Caco-2 (cell line): ENCODE measurements around the gene DDX3X. TPM values are rescaled to one million over a fixed set of nuclear protein-coding genes. Genes with fewer than 3 reads are reported as not detected.

Experiments
- BruUV-seq: library from RNA; stranded (reverse); fragments of 400-500 nt; replicated peaks from 2 replicates; lab custom pipeline; 2021; lab: Mats Ljungman, UMichigan
- CTCF ChIA-PET: fragments of 300-600 bp; sonication (Branson Sonifier 250); formaldehyde crosslinking; loops from one replicate; lab custom pipeline; 2022; ENCODE audit warnings: antibody characterized with exemption; lab: Charles Lee
- POLR2A ChIA-PET: fragments of 300-600 bp; sonication (Branson Sonifier 250); formaldehyde crosslinking; loops from one replicate; lab custom pipeline; 2022; ENCODE audit warnings: antibody characterized with exemption; lab: Charles Lee
- DNase-seq, 2 experiments: peaks; one replicate each; pipeline versions ENCODE4 v3.0.0 to v3.0.0-alpha.2; 2020 to 2022
- H3K27me3 ChIP-seq: replicated peaks from 2 replicates; pipeline ENCODE4 v1.6.0; 2011; ENCODE audit warnings: low read length; ENCODE audit not compliant: control insufficient read depth, insufficient read depth
- H3K36me3 ChIP-seq: 2 replicates; pipeline ENCODE4 v1.5.1; 2011; ENCODE audit warnings: low read length; ENCODE audit not compliant: control insufficient read depth, insufficient read depth
- H3K4me1 ChIP-seq: fragments of 250-450 bp; sonication (Bioruptor Pico); 2 replicates; pipeline ENCODE4 v1.5.1; 2020; ENCODE audit warnings: mild to moderate bottlenecking
- H3K4me3 ChIP-seq: 2 replicates; pipeline ENCODE4 v1.5.1; 2011; ENCODE audit warnings: low read depth, mild to moderate bottlenecking, control low read depth, low read length
- H3K9me3 ChIP-seq: fragments of 250-450 bp; sonication (Bioruptor Pico); 2 replicates; pipeline ENCODE4 v1.5.1; 2020; ENCODE audit warnings: mild to moderate bottlenecking, moderate library complexity
- H3K27ac Mint-ChIP-seq: one replicate; pipeline ENCODE4 v1.8.0; 2022; ENCODE audit warnings: mixed read lengths; ENCODE audit not compliant: unreplicated experiment
- H3K27me3 Mint-ChIP-seq: one replicate; pipeline ENCODE4 v1.8.0; 2022; ENCODE audit warnings: mixed read lengths; ENCODE audit not compliant: insufficient read depth, unreplicated experiment
- H3K36me3 Mint-ChIP-seq: one replicate; pipeline ENCODE4 v1.8.0; 2022; ENCODE audit warnings: mild to moderate bottlenecking, mixed read lengths; ENCODE audit not compliant: insufficient read depth, unreplicated experiment
- H3K4me1 Mint-ChIP-seq: one replicate; pipeline ENCODE4 v1.8.0; 2022; ENCODE audit warnings: low read depth, mixed read lengths; ENCODE audit not compliant: unreplicated experiment
- H3K4me3 Mint-ChIP-seq: one replicate; pipeline ENCODE4 v1.8.0; 2022; ENCODE audit warnings: mild to moderate bottlenecking, moderate library complexity, mixed read lengths; ENCODE audit not compliant: unreplicated experiment
- H3K9me3 Mint-ChIP-seq: one replicate; pipeline ENCODE4 v1.8.0; 2022; ENCODE audit warnings: mixed read lengths; ENCODE audit not compliant: unreplicated experiment
- intact Hi-C: fragments of 100-400 bp; cut with micrococcal nuclease; formaldehyde crosslinking; loops from one replicate; pipeline ENCODE4 v1.10.0; 2022; ENCODE audit not compliant: unreplicated experiment
- total RNA-seq: library from RNA; stranded (reverse); gene quantifications from 2 replicates; pipeline ENCODE4 v1.2.3, GENCODE V29; 2022
- TF ChIP-seq, protein P1 (sequence below), 2 experiments: fragments of 200-600 bp in 1 of 2; IDR thresholded peaks; 1 replicate in 1 of 2; 2 replicates in 1 of 2; pipeline versions ENCODE4 v1.5.1 to v1.8.0; 2011 to 2022; ENCODE audit warnings: antibody characterized with exemption in 1 of 2, control low read depth in 1 of 2, inconsistent platforms in 1 of 2, low read depth in 1 of 2, low read length in 1 of 2, mild to moderate bottlenecking in 1 of 2, moderate library complexity in 1 of 2; ENCODE audit not compliant: insufficient read depth in 1 of 2, severe bottlenecking in 1 of 2, unreplicated experiment in 1 of 2

DDX3X gene
- total RNA-seq, 1 experiment from 2014 or later: 302 TPM

DNA sequence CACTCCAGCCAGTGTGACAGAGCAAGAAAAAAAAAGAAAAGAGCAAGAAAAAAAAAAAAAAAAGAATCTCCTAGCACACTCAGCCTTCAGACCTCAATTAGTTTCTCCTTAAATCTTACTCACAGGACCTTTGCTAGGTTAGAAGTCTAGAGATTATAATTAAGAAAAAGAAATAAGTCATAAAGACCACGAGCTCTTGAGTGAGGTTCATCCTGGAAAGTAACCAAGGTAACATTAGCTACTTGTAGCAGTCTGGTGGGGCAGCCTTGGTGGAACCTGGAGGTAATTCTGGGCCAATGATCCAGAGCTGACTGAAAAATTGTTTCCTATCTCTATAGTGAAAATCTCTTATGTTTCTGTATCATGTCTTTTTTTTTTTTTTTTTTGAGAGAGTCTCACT lies 21.2 kb upstream of the DDX3X start:
- H3K4me3 ChIP-seq: no peak overlapping the region
- H3K4me1 ChIP-seq: no peaks in the 10 kb centered on the region
- H3K36me3 ChIP-seq: no peaks in the 10 kb centered on the region
- CTCF ChIA-PET: no interaction called here
- TF ChIP-seq, protein P1, sequence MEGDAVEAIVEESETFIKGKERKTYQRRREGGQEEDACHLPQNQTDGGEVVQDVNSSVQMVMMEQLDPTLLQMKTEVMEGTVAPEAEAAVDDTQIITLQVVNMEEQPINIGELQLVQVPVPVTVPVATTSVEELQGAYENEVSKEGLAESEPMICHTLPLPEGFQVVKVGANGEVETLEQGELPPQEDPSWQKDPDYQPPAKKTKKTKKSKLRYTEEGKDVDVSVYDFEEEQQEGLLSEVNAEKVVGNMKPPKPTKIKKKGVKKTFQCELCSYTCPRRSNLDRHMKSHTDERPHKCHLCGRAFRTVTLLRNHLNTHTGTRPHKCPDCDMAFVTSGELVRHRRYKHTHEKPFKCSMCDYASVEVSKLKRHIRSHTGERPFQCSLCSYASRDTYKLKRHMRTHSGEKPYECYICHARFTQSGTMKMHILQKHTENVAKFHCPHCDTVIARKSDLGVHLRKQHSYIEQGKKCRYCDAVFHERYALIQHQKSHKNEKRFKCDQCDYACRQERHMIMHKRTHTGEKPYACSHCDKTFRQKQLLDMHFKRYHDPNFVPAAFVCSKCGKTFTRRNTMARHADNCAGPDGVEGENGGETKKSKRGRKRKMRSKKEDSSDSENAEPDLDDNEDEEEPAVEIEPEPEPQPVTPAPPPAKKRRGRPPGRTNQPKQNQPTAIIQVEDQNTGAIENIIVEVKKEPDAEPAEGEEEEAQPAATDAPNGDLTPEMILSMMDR (IDR thresholded peaks at IDR 0.05; ENCODE audit: insufficient read depth in 1 of 2, low read depth in 1 of 2, low read length in 1 of 2, severe bottlenecking in 1 of 2, unreplicated experiment in 1 of 2): no peak
- no peak overlapping the region for H3K27ac Mint-ChIP-seq
- H3K27me3 ChIP-seq: no peaks in the 10 kb centered on the region
- no peaks in the 10 kb centered on the region for H3K9me3 Mint-ChIP-seq
- H3K9me3 ChIP-seq: no peaks in the 10 kb centered on the region
- POLR2A ChIA-PET: no interaction called here
- intact Hi-C loops: no loop called here
- H3K4me3 Mint-ChIP-seq: no peak overlapping the region
- H3K27me3 Mint-ChIP-seq: no peaks in the 10 kb centered on the region
- H3K4me1 Mint-ChIP-seq: no peaks in the 10 kb centered on the region
- no TSS peak for BruUV-seq
- H3K36me3 Mint-ChIP-seq: no peaks in the 10 kb centered on the region
- no peak for DNase-seq

DNA sequence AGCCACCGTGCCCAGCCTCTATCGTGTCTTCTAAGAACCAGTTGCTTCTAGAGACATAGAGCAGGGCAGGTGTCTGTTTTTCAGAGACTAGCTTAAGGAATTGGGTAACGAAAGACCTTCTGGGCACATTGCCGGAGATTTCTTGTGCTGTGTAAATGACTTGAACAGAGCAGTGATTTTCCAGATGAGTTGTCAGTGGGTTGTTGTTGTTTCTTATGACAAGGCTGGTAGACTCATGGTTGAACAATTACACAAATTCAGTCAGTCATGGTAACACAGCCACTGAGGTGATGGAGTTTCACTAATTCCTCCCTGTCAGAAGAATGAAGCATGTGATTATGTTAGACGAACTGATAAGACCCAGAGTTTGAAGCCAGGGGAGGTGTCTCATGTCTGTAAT lies 20.5 kb upstream of the DDX3X start:
- no peaks in the 10 kb centered on the region for H3K27me3 Mint-ChIP-seq
- no peak overlapping the region for H3K4me3 ChIP-seq
- no peak for DNase-seq
- POLR2A ChIA-PET: no interaction called here
- TF ChIP-seq, protein P1 (IDR thresholded peaks at IDR 0.05; ENCODE audit: insufficient read depth in 1 of 2, low read depth in 1 of 2, low read length in 1 of 2, severe bottlenecking in 1 of 2, unreplicated experiment in 1 of 2): no peak
- no TSS peak for BruUV-seq
- H3K36me3 ChIP-seq: no peaks in the 10 kb centered on the region
- H3K4me1 Mint-ChIP-seq: no peaks in the 10 kb centered on the region
- H3K4me3 Mint-ChIP-seq: no peak overlapping the region
- CTCF ChIA-PET: no interaction called here
- H3K9me3 Mint-ChIP-seq: no peaks in the 10 kb centered on the region
- intact Hi-C loops: no loop called here
- no peaks in the 10 kb centered on the region for H3K4me1 ChIP-seq
- H3K27ac Mint-ChIP-seq: no peak overlapping the region
- no peaks in the 10 kb centered on the region for H3K27me3 ChIP-seq
- no peaks in the 10 kb centered on the region for H3K36me3 Mint-ChIP-seq
- H3K9me3 ChIP-seq: no peaks in the 10 kb centered on the region

DNA sequence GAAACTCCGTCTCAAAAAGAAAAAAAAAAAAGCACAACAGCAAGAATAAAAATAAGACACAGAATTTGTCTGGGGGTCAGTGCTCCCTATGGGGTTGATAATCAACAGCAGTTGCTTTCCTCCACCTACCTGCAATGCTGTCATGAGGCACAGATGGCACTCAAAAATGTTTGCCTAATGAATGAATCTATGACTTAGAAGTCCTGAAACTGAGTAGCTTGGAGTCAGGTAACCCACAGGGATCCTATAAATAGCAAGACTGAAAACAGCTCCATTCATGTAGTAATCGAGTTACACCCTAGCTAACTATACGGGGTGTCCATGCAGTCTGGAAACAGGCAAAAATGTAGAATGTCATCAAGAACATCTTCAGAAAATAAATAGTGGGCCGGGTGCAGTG lies 19.8 kb upstream of the DDX3X start:
- H3K4me3 Mint-ChIP-seq: no peak overlapping the region
- POLR2A ChIA-PET: interaction anchor here (0.7 kb wide), 1 partner anchor 404 kb away, joined by 4 read pairs; no protein-coding TSS in a partner anchor
- DNase-seq: no peak
- no peak overlapping the region for H3K27ac Mint-ChIP-seq
- no peaks in the 10 kb centered on the region for H3K36me3 Mint-ChIP-seq
- Histone ChIP-seq H3K4me1 (no peaks in the 10 kb centered on the region), H3K4me3 (no peak overlapping the region), H3K9me3 (no peaks in the 10 kb centered on the region), H3K36me3 (no peaks in the 10 kb centered on the region), H3K27me3 (no peaks in the 10 kb centered on the region)
- no peaks in the 10 kb centered on the region for H3K27me3 Mint-ChIP-seq
- CTCF ChIA-PET: no interaction called here
- no peaks in the 10 kb centered on the region for H3K4me1 Mint-ChIP-seq
- BruUV-seq: no TSS peak
- intact Hi-C loops: no loop called here
- TF ChIP-seq, protein P1 (IDR thresholded peaks at IDR 0.05; ENCODE audit: insufficient read depth in 1 of 2, low read depth in 1 of 2, low read length in 1 of 2, severe bottlenecking in 1 of 2, unreplicated experiment in 1 of 2): no peak
- no peaks in the 10 kb centered on the region for H3K9me3 Mint-ChIP-seq
